Measurements from ENCODE around the gene PDK4. TPM values are rescaled to one million over a fixed set of nuclear protein-coding genes. Genes with fewer than 3 reads are reported as not detected.
"Not testable (repeated sequence)": the region's sequence is repeated elsewhere in the genome, so short reads cannot be mapped to it uniquely, and the experiment has no call there.

Gene PDK4
- polyA plus RNA-seq, 3 donors, result 2.2 to 26.0 (median 12.4) TPM

- Histone ChIP-seq H3K4me2 (replicated peaks; ENCODE audit: extremely low read depth, low read length, poor library complexity, severe bottlenecking) (no peak overlapping the region), H3K27me3 (ENCODE audit: control insufficient read depth in 2 of 2, insufficient read depth in 2 of 2, low read length in 2 of 2) (no peaks in the 10 kb centered on the region), H3K79me2 (ENCODE audit: insufficient read depth, low read length) (no peaks in the 10 kb centered on the region), H3K4me1 (ENCODE audit: control insufficient read depth in 1 of 2, insufficient read depth in 2 of 2, low read length in 2 of 2) (no peaks in the 10 kb centered on the region), H3K4me3 (replicated peaks in 1 of 3; ENCODE audit: low read depth in 2 of 3, low read length in 3 of 3) (no peak overlapping the region), H3K9ac (ENCODE audit: insufficient read depth, low read length, poor library complexity, severe bottlenecking) (no peak overlapping the region), H4K20me1 (ENCODE audit: insufficient read depth, low read length) (no peaks in the 10 kb centered on the region), H3K36me3 (replicated peaks in 1 of 2; ENCODE audit: control insufficient read depth in 1 of 2, insufficient read depth in 2 of 2, low read length in 2 of 2) (no peaks in the 10 kb centered on the region), H2AFZ (ENCODE audit: insufficient read depth, low read depth, low read length, poor library complexity, severe bottlenecking) (peak overlapping the region; percentile 10), H3K27ac (ENCODE audit: low read depth in 1 of 2, low read length in 2 of 2) (no peak overlapping the region), H3K9me3 (replicated peaks in 1 of 2; ENCODE audit: control insufficient read depth in 1 of 2, insufficient read depth in 1 of 2, low read length in 2 of 2) (no peaks in the 10 kb centered on the region)
- Mint-ChIP-seq H3K27me3 (ENCODE audit: low read depth in 3 of 3) (peaks cover 0 to 4% (median 2%) of the 10 kb centered on the region in 3 donors), H3K4me3 (no peak overlapping the region), H3K4me1 (peaks cover 4% of the 10 kb centered on the region), H3K27ac (no peak overlapping the region), H3K36me3 (no peaks in the 10 kb centered on the region), H3K9me3 (peaks cover 0 to 4% (median 0%) of the 10 kb centered on the region in 7 donors)
- TF ChIP-seq CTCF (IDR thresholded peaks at IDR 0.05), result no peak
- no CpG with 5 or more reads among the region's 2 CpGs for WGBS (ENCODE audit: insufficient coverage)
- no peak for DNase-seq
- intact Hi-C loops (cut with micrococcal nuclease), result no loop called here
These were observed 39.5 kb downstream of the PDK4 start for GRCh38 chr7:95556777-95557176.

GRCh38 chr7:95553939-95554338, 42.4 kb downstream of the PDK4 start:
- Histone ChIP-seq H3K27ac (ENCODE audit: low read depth in 1 of 2, low read length in 2 of 2) (no peak overlapping the region), H3K4me3 (replicated peaks in 1 of 3; ENCODE audit: low read depth in 2 of 3, low read length in 3 of 3) (no peak overlapping the region), H2AFZ (ENCODE audit: insufficient read depth, low read depth, low read length, poor library complexity, severe bottlenecking) (peak overlapping the region; percentile 0), H3K79me2 (ENCODE audit: insufficient read depth, low read length) (no peaks in the 10 kb centered on the region), H3K9ac (ENCODE audit: insufficient read depth, low read length, poor library complexity, severe bottlenecking) (no peak overlapping the region), H3K4me2 (replicated peaks; ENCODE audit: extremely low read depth, low read length, poor library complexity, severe bottlenecking) (no peak overlapping the region), H3K4me1 (ENCODE audit: control insufficient read depth in 1 of 2, insufficient read depth in 2 of 2, low read length in 2 of 2) (peaks cover 8 to 11% of the 10 kb centered on the region in 2 donors), H3K9me3 (replicated peaks in 1 of 2; ENCODE audit: control insufficient read depth in 1 of 2, insufficient read depth in 1 of 2, low read length in 2 of 2) (no peaks in the 10 kb centered on the region), H3K27me3 (ENCODE audit: control insufficient read depth in 2 of 2, insufficient read depth in 2 of 2, low read length in 2 of 2) (no peaks in the 10 kb centered on the region), H4K20me1 (ENCODE audit: insufficient read depth, low read length) (no peaks in the 10 kb centered on the region), H3K36me3 (replicated peaks in 1 of 2; ENCODE audit: control insufficient read depth in 1 of 2, insufficient read depth in 2 of 2, low read length in 2 of 2) (no peaks in the 10 kb centered on the region)
- H3K36me3 Mint-ChIP-seq, result no peaks in the 10 kb centered on the region
- peaks cover 2 to 7% (median 5%) of the 10 kb centered on the region in 3 donors for H3K27me3 Mint-ChIP-seq (ENCODE audit: low read depth in 3 of 3)
- TF ChIP-seq CTCF (IDR thresholded peaks at IDR 0.05), result no peak
- intact Hi-C loops (cut with micrococcal nuclease), result no loop called here
- WGBS (ENCODE audit: insufficient coverage), result no CpG with 5 or more reads among the region's 2 CpGs
- no peak overlapping the region for H3K4me3 Mint-ChIP-seq
- DNase-seq, result no peak
- H3K4me1 Mint-ChIP-seq, result peaks cover 15% of the 10 kb centered on the region
- no peak overlapping the region for H3K27ac Mint-ChIP-seq
- H3K9me3 Mint-ChIP-seq, result peaks cover 0 to 4% (median 0%) of the 10 kb centered on the region in 7 donors

DNA sequence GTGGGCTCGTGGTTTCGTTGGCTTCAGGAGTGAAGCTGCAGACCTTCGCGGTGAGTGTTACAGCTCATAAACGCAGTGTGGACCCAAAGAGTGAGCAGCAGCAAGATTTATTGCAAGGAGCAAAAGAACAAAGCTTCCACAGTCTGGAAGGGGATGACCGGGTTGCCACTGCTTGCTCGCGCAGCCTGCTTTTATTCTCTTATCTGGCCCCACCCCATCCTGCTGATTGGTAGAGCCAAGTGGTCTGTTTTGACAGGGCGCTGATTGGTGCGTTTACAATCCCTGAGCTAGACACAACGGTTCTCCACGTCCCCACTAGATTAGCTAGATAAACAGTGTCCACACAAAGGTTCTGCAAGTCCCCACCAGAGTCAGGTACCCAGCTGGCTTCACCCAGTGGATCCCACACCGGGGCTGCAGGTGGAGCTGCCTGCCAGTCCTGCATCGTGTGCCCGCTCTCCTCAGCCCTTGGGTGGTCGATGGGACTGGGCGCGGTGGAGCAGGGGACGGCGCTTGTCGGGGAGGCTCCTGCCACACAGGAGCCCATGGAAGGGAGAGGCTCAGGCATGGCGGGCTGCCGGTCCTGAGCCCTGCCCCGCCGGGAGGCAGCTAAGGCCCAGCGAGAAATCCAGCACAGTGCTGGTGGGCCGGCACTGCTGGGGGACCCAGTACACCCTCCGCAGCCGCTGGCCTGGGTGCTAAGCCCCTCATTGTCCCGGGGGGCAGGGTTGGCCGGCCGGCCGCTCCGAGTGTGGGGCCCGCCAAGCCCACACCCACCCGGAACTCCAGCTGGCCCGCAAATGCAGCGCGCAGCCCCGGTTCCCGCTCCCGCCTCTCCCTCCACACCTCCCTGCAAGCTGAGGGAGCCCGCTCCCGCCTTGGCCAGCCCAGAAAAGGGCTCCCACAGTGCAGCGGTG, 44.0 kb downstream of the PDK4 start:
- H2AFZ ChIP-seq (ENCODE audit: insufficient read depth, low read depth, low read length, poor library complexity, severe bottlenecking); H3K9me3 Mint-ChIP-seq; H3K79me2 ChIP-seq (ENCODE audit: insufficient read depth, low read length); H4K20me1 ChIP-seq (ENCODE audit: insufficient read depth, low read length); H3K27me3 ChIP-seq (ENCODE audit: control insufficient read depth in 2 of 2, insufficient read depth in 2 of 2, low read length in 2 of 2); H3K27me3 Mint-ChIP-seq (ENCODE audit: low read depth in 3 of 3); H3K4me3 ChIP-seq (replicated peaks in 1 of 3; ENCODE audit: low read depth in 2 of 3, low read length in 3 of 3); H3K27ac Mint-ChIP-seq; intact Hi-C loops (cut with micrococcal nuclease); H3K9ac ChIP-seq (ENCODE audit: insufficient read depth, low read length, poor library complexity, severe bottlenecking); DNase-seq; H3K36me3 ChIP-seq (replicated peaks in 1 of 2; ENCODE audit: control insufficient read depth in 1 of 2, insufficient read depth in 2 of 2, low read length in 2 of 2); H3K4me2 ChIP-seq (replicated peaks; ENCODE audit: extremely low read depth, low read length, poor library complexity, severe bottlenecking); H3K36me3 Mint-ChIP-seq; H3K27ac ChIP-seq (ENCODE audit: low read depth in 1 of 2, low read length in 2 of 2); H3K9me3 ChIP-seq (replicated peaks in 1 of 2; ENCODE audit: control insufficient read depth in 1 of 2, insufficient read depth in 1 of 2, low read length in 2 of 2): not testable (repeated sequence)
- H3K4me1 ChIP-seq (ENCODE audit: control insufficient read depth in 1 of 2, insufficient read depth in 2 of 2, low read length in 2 of 2), result peaks cover 8 to 11% of the 10 kb centered on the region in 2 donors
- Mint-ChIP-seq H3K4me1 (peaks cover 15% of the 10 kb centered on the region), H3K4me3 (peak overlapping the region; percentile 9 to 22)
- 88% methylated on average over 34 of the region's 45 CpGs for WGBS (ENCODE audit: insufficient coverage)

Data from CD14-positive monocyte (primary cell).